CD4-positive, alpha-beta memory T cell (primary cell): ENCODE measurements around the gene SLC12A5. TPM values are rescaled to one million over a fixed set of nuclear protein-coding genes. Genes with fewer than 3 reads are reported as not detected.

ENCODE experiments used
- CTCF ChIA-PET: fragments of 350-600 bp; sonication (Branson Sonifier 250); formaldehyde crosslinking; loops from one replicate; lab custom pipeline; 2021; ENCODE audit warnings: inconsistent platforms; ENCODE audit not compliant: partially characterized antibody; lab: Charles Lee
- POLR2A ChIA-PET: fragments of 350-600 bp; sonication (Branson Sonifier 250); formaldehyde crosslinking; loops from one replicate; lab custom pipeline; 2021; ENCODE audit not compliant: partially characterized antibody; lab: Charles Lee
- DNase-seq, 5 donors: peaks; one replicate each; pipeline versions ENCODE4 v3.0.0 to v3.0.0-alpha.2; 2020 to 2022; ENCODE audit warnings: mixed read lengths in 1 of 5
- H3K27ac ChIP-seq: one replicate; pipeline ENCODE4 v1.7.0; 2013; ENCODE audit warnings: low read depth, low read length
- H3K27me3 ChIP-seq: 2 replicates; pipeline ENCODE4 v1.7.0; 2013; ENCODE audit warnings: mild to moderate bottlenecking, low read length, moderate library complexity; ENCODE audit not compliant: insufficient read depth
- H3K36me3 ChIP-seq: 2 replicates; pipeline ENCODE4 v1.7.0; 2013; ENCODE audit warnings: mild to moderate bottlenecking, low read length, moderate library complexity; ENCODE audit not compliant: insufficient read depth
- H3K4me1 ChIP-seq: 2 replicates; pipeline ENCODE4 v1.7.0; 2013; ENCODE audit warnings: mild to moderate bottlenecking, low read length, moderate library complexity; ENCODE audit not compliant: insufficient read depth
- H3K4me3 ChIP-seq, 2 donors: one replicate each; pipeline ENCODE4 v1.7.0; 2013; ENCODE audit warnings: low read length in 2 of 2, mild to moderate bottlenecking in 1 of 2
- H3K9me3 ChIP-seq, 2 donors: one replicate each; pipeline ENCODE4 v1.7.0; 2013; ENCODE audit warnings: low read length in 2 of 2, control low read depth in 1 of 2; ENCODE audit not compliant: control insufficient read depth in 1 of 2
- H3K27ac Mint-ChIP-seq, 7 donors: one replicate each; pipeline ENCODE4 v1.8.0; 2020 to 2021; ENCODE audit warnings: mixed read lengths in 7 of 7, mild to moderate bottlenecking in 6 of 7, inconsistent platforms in 3 of 7, moderate library complexity in 3 of 7
- H3K27me3 Mint-ChIP-seq, 2 donors: one replicate each; pipeline ENCODE4 v1.8.0; 2020 to 2021; ENCODE audit warnings: mixed read lengths in 2 of 2
- H3K36me3 Mint-ChIP-seq, 2 donors: one replicate each; pipeline ENCODE4 v1.8.0; 2020 to 2021; ENCODE audit warnings: mixed read lengths in 2 of 2, inconsistent platforms in 1 of 2, mild to moderate bottlenecking in 1 of 2
- H3K4me1 Mint-ChIP-seq, 4 donors: one replicate each; pipeline ENCODE4 v1.8.0; 2020 to 2021; ENCODE audit warnings: mixed read lengths in 4 of 4, mild to moderate bottlenecking in 1 of 4
- H3K4me3 Mint-ChIP-seq, 8 donors: one replicate each; pipeline ENCODE4 v1.8.0; 2020 to 2021; ENCODE audit warnings: mixed read lengths in 8 of 8, mild to moderate bottlenecking in 7 of 8, moderate library complexity in 6 of 8, inconsistent platforms in 3 of 8
- H3K9me3 Mint-ChIP-seq, 8 donors: one replicate each; pipeline ENCODE4 v1.8.0; 2020 to 2021; ENCODE audit warnings: mixed read lengths in 8 of 8, mild to moderate bottlenecking in 5 of 8, inconsistent platforms in 3 of 8, moderate library complexity in 1 of 8
- intact Hi-C: fragments of 100-400 bp; cut with micrococcal nuclease; formaldehyde crosslinking; loops from one replicate; pipeline ENCODE4 v1.15.1; 2023
- polyA plus RNA-seq, 2 donors: library from polyadenylated mRNA; unstranded; fragments of 300-500 nt; fragmentation: Illumina TruSeq; gene quantifications; one replicate each; pipeline ENCODE4 v1.2.3, GENCODE V29; 2021
- total RNA-seq, 2 experiments: library from RNA; stranded (reverse); gene quantifications; one replicate each; pipeline ENCODE4 v1.2.3, GENCODE V29; 2021

SLC12A5 gene
- total and polyA plus RNA-seq, 4 experiments from 2014 or later = not detected

DNA sequence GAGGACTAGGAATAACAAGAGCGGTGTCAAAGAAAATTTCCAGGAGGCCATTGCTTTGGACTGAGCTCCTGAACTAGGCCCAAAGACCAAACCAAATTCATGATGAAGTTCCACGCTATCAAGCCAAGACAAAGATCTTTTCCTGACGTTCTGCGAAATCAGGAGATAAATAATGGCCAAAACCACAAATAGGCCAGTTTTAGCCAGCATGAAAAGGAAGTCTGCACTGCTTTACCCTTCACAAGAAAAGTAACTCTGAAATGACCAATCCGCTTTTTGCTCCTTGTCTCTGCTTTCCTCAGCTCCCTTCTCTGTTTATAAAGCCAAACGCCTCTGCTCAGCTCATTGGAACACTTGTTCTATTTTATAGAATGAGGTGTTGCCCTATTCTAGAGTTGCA is 54.1 kb downstream of the SLC12A5 start:
- no peak for DNase-seq
- Mint-ChIP-seq H3K4me1 (peaks cover 53 to 71% (median 61%) of the 10 kb centered on the region in 4 donors), H3K27me3 (no peaks in the 10 kb centered on the region), H3K4me3 (peak overlapping the region in 2 of 8 donors; percentile 13 to 15), H3K9me3 (no peaks in the 10 kb centered on the region), H3K27ac (peak overlapping the region in 1 of 7 donors; percentile 20), H3K36me3 (peaks cover 20 to 29% of the 10 kb centered on the region in 2 donors)
- Histone ChIP-seq H3K36me3 (peaks cover 13% of the 10 kb centered on the region), H3K27me3 (no peaks in the 10 kb centered on the region), H3K4me3 (no peak overlapping the region), H3K9me3 (no peaks in the 10 kb centered on the region), H3K4me1 (peaks cover 62% of the 10 kb centered on the region), H3K27ac (no peak overlapping the region)
- intact Hi-C loops = no loop called here
- ChIA-PET POLR2A (no interaction called here), CTCF (interaction anchor here (1.1 kb wide), 1 partner anchor 70 kb away, joined by 3 read pairs; no protein-coding TSS in a partner anchor)

DNA sequence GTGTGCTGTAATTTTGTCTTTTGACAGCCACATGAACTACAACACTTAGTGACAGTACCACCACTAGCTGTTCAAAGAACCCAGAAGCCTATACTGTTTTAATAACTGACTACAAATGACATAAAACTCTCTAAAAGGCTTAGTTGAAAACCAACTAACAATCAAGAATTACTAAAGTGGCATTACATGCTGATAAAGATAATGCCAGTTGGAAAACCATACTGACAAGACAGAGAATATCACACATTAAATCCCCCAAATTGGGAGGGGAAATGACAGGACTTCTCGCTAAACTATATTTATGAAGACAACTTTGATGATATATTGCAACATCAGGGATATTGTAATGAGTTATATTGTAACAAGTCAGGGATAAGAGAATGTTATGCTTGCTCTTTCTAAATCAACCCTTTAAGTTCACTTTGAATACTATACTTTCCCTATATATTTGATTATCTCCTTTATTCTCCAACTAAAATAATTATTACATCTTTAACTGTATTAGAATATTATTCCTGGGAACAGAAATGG is 54.6 kb downstream of the SLC12A5 start:
- POLR2A ChIA-PET = no interaction called here
- CTCF ChIA-PET = interaction anchor here (1.5 to 1.7 kb wide), 2 partner anchors 61 to 69 kb away, joined by 4 to 12 read pairs; no protein-coding TSS in a partner anchor

DNA sequence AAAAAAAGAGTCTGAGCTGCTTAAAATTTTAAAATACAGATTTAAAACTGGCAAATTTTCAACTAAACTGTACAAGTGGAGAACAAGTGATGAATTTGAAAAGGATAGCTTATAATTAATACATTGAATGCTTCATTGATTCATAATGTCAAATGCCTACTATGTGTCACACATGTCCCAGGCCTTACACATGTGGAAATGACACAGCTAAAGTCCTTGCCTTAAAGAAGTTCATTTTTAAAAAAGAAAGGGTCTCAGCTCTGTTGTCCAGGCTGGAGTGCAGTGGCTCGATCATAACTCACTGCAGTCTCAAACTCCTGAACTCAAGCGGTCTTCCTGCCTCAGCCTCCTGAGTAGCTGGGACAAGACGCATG is 55.8 kb downstream of the SLC12A5 start:
- Histone ChIP-seq H3K9me3 (no peaks in the 10 kb centered on the region), H3K27me3 (no peaks in the 10 kb centered on the region), H3K4me3 (no peak overlapping the region), H3K27ac (no peak overlapping the region), H3K36me3 (no peaks in the 10 kb centered on the region), H3K4me1 (peaks cover 72% of the 10 kb centered on the region)
- intact Hi-C loops = loop anchor here (5.0 kb wide), 2 partner anchors 97 to 292 kb away; partner anchors contain the start of genes DNTTIP1 and WFDC3
- ChIA-PET POLR2A (no interaction called here), CTCF (interaction anchor here (1.5 to 1.7 kb wide), 2 partner anchors 63 to 70 kb away, joined by 4 to 12 read pairs; no protein-coding TSS in a partner anchor)
- Mint-ChIP-seq H3K36me3 (peaks cover 4 to 15% of the 10 kb centered on the region in 2 donors), H3K4me1 (peaks cover 55 to 77% (median 63%) of the 10 kb centered on the region in 4 donors), H3K27me3 (no peaks in the 10 kb centered on the region), H3K4me3 (peak overlapping the region in 2 of 8 donors; percentile 45 to 48), H3K27ac (no peak overlapping the region), H3K9me3 (no peaks in the 10 kb centered on the region)
- no peak for DNase-seq

More for the DNA sequence above, 54.6 kb downstream of the SLC12A5 start:
- H3K9me3 ChIP-seq = no peaks in the 10 kb centered on the region
- Mint-ChIP-seq H3K9me3 (no peaks in the 10 kb centered on the region), H3K36me3 (peaks cover 15 to 27% of the 10 kb centered on the region in 2 donors), H3K4me3 (peak overlapping the region in 2 of 8 donors; percentile 13 to 15), H3K4me1 (peaks cover 56 to 76% (median 64%) of the 10 kb centered on the region in 4 donors), H3K27me3 (no peaks in the 10 kb centered on the region), H3K27ac (no peak overlapping the region)
- H3K36me3 ChIP-seq = peaks cover 8% of the 10 kb centered on the region
- DNase-seq = no peak
- H3K4me3 ChIP-seq = no peak overlapping the region
- no peaks in the 10 kb centered on the region for H3K27me3 ChIP-seq
- H3K4me1 ChIP-seq = peaks cover 67% of the 10 kb centered on the region
- H3K27ac ChIP-seq = no peak overlapping the region
- intact Hi-C loops = no loop called here

DNA sequence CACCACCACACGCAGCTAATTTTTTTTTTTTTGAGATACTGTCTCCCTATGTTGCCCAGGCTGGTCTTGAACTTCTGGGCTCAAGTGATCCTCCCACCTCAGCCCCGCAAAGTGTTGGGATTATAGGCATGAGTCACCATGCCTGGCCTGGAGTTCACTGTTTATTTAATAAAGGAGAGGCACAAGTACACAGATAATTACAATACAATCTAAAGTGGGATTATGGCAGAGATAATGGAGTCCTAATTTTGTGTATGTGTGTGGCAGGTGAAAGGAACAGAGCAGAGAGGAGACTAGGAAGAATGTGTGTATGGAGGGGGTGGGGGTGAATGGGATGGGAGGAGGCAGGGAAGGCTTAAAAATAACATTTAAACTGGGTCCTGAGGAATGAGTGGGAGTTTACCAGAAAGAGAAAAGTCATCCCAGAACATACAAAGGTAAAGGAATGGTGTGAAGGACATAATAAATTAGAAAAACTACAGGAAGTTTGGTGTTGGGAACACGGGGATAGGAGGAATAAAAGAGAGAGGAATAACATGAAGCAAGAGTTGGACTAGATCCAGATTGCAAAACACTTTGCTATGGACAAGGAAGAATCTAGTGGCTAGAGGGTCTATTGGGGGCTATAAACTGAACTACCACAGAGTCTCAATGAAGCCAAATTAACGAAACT is 56.3 kb downstream of the SLC12A5 start:
- Histone ChIP-seq H3K27ac (no peak overlapping the region), H3K4me1 (peaks cover 76% of the 10 kb centered on the region), H3K27me3 (no peaks in the 10 kb centered on the region), H3K36me3 (no peaks in the 10 kb centered on the region), H3K9me3 (no peaks in the 10 kb centered on the region), H3K4me3 (no peak overlapping the region)
- CTCF ChIA-PET = interaction anchor here (1.2 to 1.7 kb wide), 3 partner anchors 63 to 98 kb away, joined by 4 to 12 read pairs (median 5); no protein-coding TSS in a partner anchor
- no peak for DNase-seq
- H3K27ac Mint-ChIP-seq = peak overlapping the region in 1 of 7 donors; percentile 8
- POLR2A ChIA-PET = interaction anchor here (1.5 kb wide), 1 partner anchor 9 kb away, joined by 3 read pairs; no protein-coding TSS in a partner anchor
- H3K36me3 Mint-ChIP-seq = peaks cover under 1 to 15% of the 10 kb centered on the region in 2 donors
- intact Hi-C loops = loop anchor here (5.0 kb wide), 2 partner anchors 98 to 293 kb away; partner anchors contain the start of genes DNTTIP1 and WFDC3
- no peaks in the 10 kb centered on the region for H3K9me3 Mint-ChIP-seq
- H3K4me1 Mint-ChIP-seq = peaks cover 53 to 82% (median 67%) of the 10 kb centered on the region in 4 donors
- peak overlapping the region in 3 of 8 donors; percentile 44 to 48 (median 45) for H3K4me3 Mint-ChIP-seq
- H3K27me3 Mint-ChIP-seq = no peaks in the 10 kb centered on the region

DNA sequence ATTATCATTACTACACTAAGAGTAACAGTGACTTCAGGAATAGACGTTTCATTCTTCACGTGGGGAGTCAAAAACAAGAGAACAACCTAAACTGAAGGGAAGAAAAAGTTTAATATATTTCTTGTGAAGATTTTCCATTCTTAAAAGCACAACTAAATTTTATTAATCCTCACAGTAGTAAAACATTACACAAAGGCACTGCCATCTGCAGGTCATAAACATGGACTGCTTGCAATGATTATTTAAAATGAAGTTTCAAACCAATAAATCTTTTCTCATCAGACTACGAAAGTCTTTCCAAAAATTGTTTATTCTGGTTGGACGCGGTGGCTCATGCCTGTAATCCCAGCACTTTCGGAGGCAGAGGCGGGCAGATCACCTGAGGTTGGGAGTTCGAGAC is 58.1 kb downstream of the SLC12A5 start:
- peak overlapping the region in 7 of 8 donors; percentile 17 to 89 (median 61) for H3K4me3 Mint-ChIP-seq
- no peaks in the 10 kb centered on the region for H3K27me3 Mint-ChIP-seq
- H3K4me3 ChIP-seq = no peak overlapping the region
- no peak for DNase-seq
- peak overlapping the region in 2 of 7 donors; percentile 41 to 49 for H3K27ac Mint-ChIP-seq
- peaks cover 49 to 80% (median 66%) of the 10 kb centered on the region in 4 donors for H3K4me1 Mint-ChIP-seq
- no peaks in the 10 kb centered on the region for H3K9me3 ChIP-seq
- no peaks in the 10 kb centered on the region for H3K9me3 Mint-ChIP-seq
- CTCF ChIA-PET = interaction anchor here (0.9 to 2.4 kb wide), 4 partner anchors 64 to 100 kb away, joined by 3 to 8 read pairs (median 3); no protein-coding TSS in a partner anchor
- intact Hi-C loops = loop anchor here (1.0 to 5.0 kb wide), 3 partner anchors 65 to 295 kb away; partner anchors contain the start of genes DNTTIP1 and WFDC3
- H3K36me3 ChIP-seq = no peaks in the 10 kb centered on the region
- H3K27ac ChIP-seq = no peak overlapping the region
- H3K36me3 Mint-ChIP-seq = peaks cover 0 to 15% of the 10 kb centered on the region in 2 donors
- POLR2A ChIA-PET = no interaction called here
- no peaks in the 10 kb centered on the region for H3K27me3 ChIP-seq
- peaks cover 74% of the 10 kb centered on the region for H3K4me1 ChIP-seq

DNA sequence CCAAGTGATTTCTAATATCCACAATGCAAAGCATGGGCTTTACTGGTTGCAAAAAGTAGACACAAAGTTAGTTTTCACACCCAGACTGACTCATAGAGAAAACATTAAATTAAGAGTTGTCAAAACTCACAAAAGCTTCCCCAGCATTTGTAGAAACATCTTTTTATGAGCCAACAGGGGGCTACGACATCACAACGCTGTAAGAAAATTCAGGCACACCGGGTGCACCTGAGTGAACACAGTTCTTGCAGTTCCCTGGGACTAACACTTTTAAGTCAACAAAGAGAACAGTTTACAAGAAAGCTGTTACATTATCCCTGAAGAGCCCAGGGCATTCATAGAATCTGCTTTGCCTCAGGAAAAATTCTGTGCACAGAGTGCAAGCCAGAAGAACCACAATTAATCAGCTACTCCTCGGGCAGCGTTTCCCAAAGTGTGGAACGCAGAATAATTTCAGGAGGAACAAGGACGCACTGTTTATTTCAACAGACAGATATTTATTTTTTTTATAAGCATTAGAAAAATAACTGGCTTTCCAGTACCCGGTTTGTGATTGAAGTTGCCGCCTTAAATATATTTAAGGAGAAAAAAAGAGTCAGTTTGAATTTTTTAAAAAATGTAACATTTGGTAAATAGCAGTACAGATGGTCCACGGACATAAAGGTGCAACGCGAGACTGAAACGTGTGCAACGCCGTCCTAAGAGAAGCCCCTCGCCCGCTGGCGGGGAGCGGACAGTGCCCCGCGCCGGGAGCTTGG is 59.6 kb downstream of the SLC12A5 start:
- Mint-ChIP-seq H3K9me3 (no peaks in the 10 kb centered on the region), H3K4me1 (peaks cover 37 to 66% (median 54%) of the 10 kb centered on the region in 4 donors), H3K27me3 (no peaks in the 10 kb centered on the region), H3K36me3 (peaks cover 0 to 15% of the 10 kb centered on the region in 2 donors), H3K4me3 (peak overlapping the region; percentile 87 to 92 (median 88)), H3K27ac (peak overlapping the region; percentile 78 to 94 (median 88))
- POLR2A ChIA-PET = interaction anchor here (0.6 to 2.1 kb wide), 7 partner anchors 8 to 276 kb away, joined by 3 to 16 read pairs (median 4); partner anchors contain the start of genes PCIF1 and ZNF335
- Histone ChIP-seq H3K4me1 (peaks cover 60% of the 10 kb centered on the region), H3K4me3 (peak overlapping the region; percentile 58 to 86), H3K9me3 (no peaks in the 10 kb centered on the region), H3K36me3 (no peaks in the 10 kb centered on the region), H3K27me3 (no peaks in the 10 kb centered on the region), H3K27ac (peak overlapping the region; percentile 93)
- CTCF ChIA-PET = interaction anchor here (0.9 to 2.4 kb wide), 4 partner anchors 66 to 119 kb away, joined by 3 to 8 read pairs (median 4); no protein-coding TSS in a partner anchor
- DNase-seq = no peak
- intact Hi-C loops = loop anchor here (1.0 to 5.0 kb wide), 4 partner anchors 74 to 318 kb away; partner anchors contain the start of genes DNTTIP1, ELMO2 and WFDC3
